Activated CD4-positive, alpha-beta T cell treated with anti-CD3 and anti-CD28 coated beads for 4 hours (primary cell): ENCODE results near the gene DNAH10.
A peak's percentile ranks its signal among the peaks of the same experiment; 100 is the strongest.

Source experiments
- DNase-seq, 2 donors: peaks; one replicate each; pipeline ENCODE4 v3.0.0-alpha.2; 2020

DNAH10 gene

DNA sequence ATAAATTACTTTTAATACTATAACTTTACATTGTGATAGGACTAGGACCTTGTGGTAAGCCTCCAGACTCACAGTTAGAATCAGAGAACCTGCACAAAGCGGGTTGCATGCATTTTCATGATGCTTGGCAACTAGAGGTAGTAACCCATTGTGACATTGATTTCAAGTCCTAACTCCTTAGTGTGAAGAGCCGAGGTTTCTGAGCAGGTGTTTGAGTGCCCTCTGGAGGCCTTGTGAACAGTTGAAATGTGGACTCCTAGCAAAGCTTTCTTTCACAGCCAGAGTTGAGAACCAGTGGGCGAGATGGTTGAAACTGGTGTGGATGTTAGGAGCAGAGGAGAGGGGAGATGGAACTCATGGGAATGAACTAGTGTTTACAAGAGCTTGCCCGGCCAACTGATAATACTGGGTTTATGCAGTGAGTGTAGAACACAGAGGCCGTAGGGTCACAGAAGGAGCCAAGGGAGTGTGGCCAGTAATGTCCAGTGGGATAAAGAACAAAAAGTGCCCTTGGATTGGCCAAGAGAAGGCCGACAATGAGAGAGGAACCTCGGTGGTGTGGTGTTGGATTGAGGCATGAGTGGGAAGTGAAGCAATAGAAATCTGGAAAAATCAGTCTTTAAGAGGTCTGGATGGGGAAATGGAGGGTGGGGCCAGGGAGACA is 221.9 kb downstream of the DNAH10 start:
- DNase-seq = peak; percentile 44 to 54

DNA sequence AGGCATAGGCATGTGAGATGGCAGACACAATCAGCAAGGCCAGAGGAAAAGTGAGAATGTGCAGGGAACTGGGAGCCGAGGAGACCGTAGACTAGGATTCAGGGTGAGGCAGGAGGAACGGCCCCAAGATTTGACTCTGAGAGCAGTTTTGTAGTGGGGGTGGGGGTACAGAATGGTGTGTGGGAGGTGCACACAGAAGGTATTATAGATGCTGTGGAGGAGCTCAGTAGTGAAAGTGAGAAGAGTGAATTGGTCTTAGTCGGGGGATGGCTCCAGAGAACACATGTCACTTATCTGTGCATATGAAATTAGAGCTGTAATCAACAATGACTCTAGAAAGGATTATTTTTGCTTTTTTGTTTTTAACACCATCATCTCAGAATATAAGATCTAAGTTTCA is 222.8 kb downstream of the DNAH10 start:
- DNase-seq = no peak
